Lower lobe of right lung (tissue), 2 donors: Measurements from ENCODE around the gene ADAMTS16. TPM values are rescaled to one million over a fixed set of nuclear protein-coding genes. Genes with fewer than 3 reads are reported as not detected.

Experiments used
- ATAC-seq, 2 donors: fragments of 200-7000 bp; cut with Tn5 transposase; one replicate each; pipeline ENCODE4 v1.9.1; 2020 to 2022; ENCODE audit warnings: mild to moderate bottlenecking in 2 of 2, moderate library complexity in 2 of 2
- DNase-seq: peaks from one replicate; pipeline ENCODE4 v3.0.0-alpha.2; 2020
- H3K27ac ChIP-seq: fragments of 200-600 bp; one replicate; pipeline ENCODE4 v1.8.0; 2022
- H3K27me3 ChIP-seq: fragments of 200-600 bp; one replicate; pipeline ENCODE4 v1.8.0; 2022; ENCODE audit warnings: low read depth
- H3K36me3 ChIP-seq: fragments of 200-600 bp; one replicate; pipeline ENCODE4 v1.8.0; 2022; ENCODE audit warnings: mild to moderate bottlenecking
- H3K4me1 ChIP-seq: fragments of 200-600 bp; one replicate; pipeline ENCODE4 v1.8.0; 2022
- H3K4me3 ChIP-seq: fragments of 200-600 bp; one replicate; pipeline ENCODE4 v1.8.0; 2022; ENCODE audit warnings: mild to moderate bottlenecking
- H3K9me3 ChIP-seq: fragments of 200-600 bp; one replicate; pipeline ENCODE4 v1.8.0; 2022
- CTCF ChIP-seq: fragments of 200-600 bp; IDR thresholded peaks from one replicate; pipeline ENCODE4 v1.8.0; 2022; ENCODE audit warnings: antibody characterized with exemption, mild to moderate bottlenecking
- intact Hi-C: fragments of 100-400 bp; cut with DNase I; formaldehyde crosslinking; loops from one replicate; pipeline ENCODE4 v1.11.0; 2022
- total RNA-seq: library from RNA; stranded (reverse); fragmentation: NEBNext Ultra II Directional; extraction: Animal tissue kit (Norgen Biotek cat#: 25700); gene quantifications from one replicate; pipeline ENCODE4 v1.2.1, GENCODE V29; 2021
- donor health status: DM: no; HTN: yes; CAD: no; lungs with severe emphysema.

ADAMTS16 gene
- total RNA-seq, 1 donor from 2014 or later = 1.1 TPM

DNA sequence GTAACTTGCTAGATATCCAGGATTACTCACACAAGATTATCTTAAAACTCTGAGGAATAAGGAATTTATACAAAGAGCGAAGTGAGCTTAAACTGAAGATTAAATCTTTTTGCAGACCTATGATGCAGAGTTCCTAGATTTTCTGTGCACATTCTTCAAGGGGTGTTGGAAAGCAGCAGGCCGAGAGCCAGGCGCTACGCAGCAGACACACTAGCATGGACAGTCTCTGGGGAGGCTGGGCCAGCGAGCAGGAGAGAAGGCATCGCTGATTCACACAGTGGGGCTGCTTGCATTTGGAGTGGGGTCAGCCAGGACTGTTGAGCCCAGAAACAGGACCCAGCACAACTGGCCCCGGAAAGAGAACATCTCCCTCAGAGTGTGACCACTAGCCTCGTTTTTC lies 136.3 kb downstream of the ADAMTS16 start:
- intact Hi-C loops = no loop called here
- no peak overlapping the region for H3K4me3 ChIP-seq
- ATAC-seq (no peak), DNase-seq (no peak)
- H3K27me3 ChIP-seq = no peaks in the 10 kb centered on the region
- no peaks in the 10 kb centered on the region for H3K9me3 ChIP-seq
- no peak overlapping the region for H3K27ac ChIP-seq
- no peaks in the 10 kb centered on the region for H3K36me3 ChIP-seq
- H3K4me1 ChIP-seq = peaks cover 5% of the 10 kb centered on the region
- TF ChIP-seq CTCF = no peak

- no peak for ATAC-seq
- intact Hi-C loops = no loop called here
- Histone ChIP-seq H3K27ac (no peak overlapping the region), H3K4me1 (no peaks in the 10 kb centered on the region), H3K4me3 (no peak overlapping the region), H3K9me3 (no peaks in the 10 kb centered on the region), H3K36me3 (no peaks in the 10 kb centered on the region), H3K27me3 (no peaks in the 10 kb centered on the region)
- no peak for TF ChIP-seq CTCF
- DNase-seq = no peak
Observed at GRCh38 chr5:5276951-5277517, 136.9 kb downstream of the ADAMTS16 start.

GRCh38 chr5:5278201-5278814 lies 138.2 kb downstream of the ADAMTS16 start:
- no peak for ATAC-seq
- Histone ChIP-seq H3K27me3 (no peaks in the 10 kb centered on the region), H3K27ac (no peak overlapping the region), H3K36me3 (no peaks in the 10 kb centered on the region), H3K4me3 (no peak overlapping the region), H3K9me3 (no peaks in the 10 kb centered on the region), H3K4me1 (no peaks in the 10 kb centered on the region)
- intact Hi-C loops = no loop called here
- no peak for TF ChIP-seq CTCF
- DNase-seq = no peak

- no peaks in the 10 kb centered on the region for H3K36me3 ChIP-seq
- intact Hi-C loops = no loop called here
- no peak overlapping the region for H3K27ac ChIP-seq
- H3K4me3 ChIP-seq = no peak overlapping the region
- no peak for TF ChIP-seq CTCF
- no peaks in the 10 kb centered on the region for H3K9me3 ChIP-seq
- DNase-seq (no peak), ATAC-seq (no peak)
- H3K4me1 ChIP-seq = no peaks in the 10 kb centered on the region
- no peaks in the 10 kb centered on the region for H3K27me3 ChIP-seq
Observed at GRCh38 chr5:5278815-5279381, 138.8 kb downstream of the ADAMTS16 start.

- H3K9me3 ChIP-seq = no peaks in the 10 kb centered on the region
- ATAC-seq (no peak), DNase-seq (no peak)
- H3K27ac ChIP-seq = no peak overlapping the region
- H3K4me1 ChIP-seq = no peaks in the 10 kb centered on the region
- no peak for TF ChIP-seq CTCF
- intact Hi-C loops = no loop called here
- no peak overlapping the region for H3K4me3 ChIP-seq
- no peaks in the 10 kb centered on the region for H3K27me3 ChIP-seq
- no peaks in the 10 kb centered on the region for H3K36me3 ChIP-seq
Observed at GRCh38 chr5:5285906-5286305, 145.8 kb downstream of the ADAMTS16 start.
